K562 (cell line): ENCODE measurements around the gene GPR171. TPM values are rescaled to one million over a fixed set of nuclear protein-coding genes. Genes with fewer than 3 reads are reported as not detected.
A peak's percentile ranks its signal among the peaks of the same experiment; 100 is the strongest.

Source experiments
- ATF1 ChIP-seq, 2 experiments: fragments of 450-650 bp in 1 of 2; IDR thresholded peaks; 2 replicates each; pipeline ENCODE4 v1.6.1; 2016; ENCODE audit warnings: missing compliant biosample characterization in 1 of 2, missing genetic modification characterization in 1 of 2
- CHAMP1 ChIP-seq: fragments of 450-650 bp; IDR thresholded peaks from 2 replicates; pipeline ENCODE4 v1.6.1; 2016; ENCODE audit warnings: mild to moderate bottlenecking
- DEAF1 ChIP-seq: fragments of 450-650 bp; formaldehyde crosslinking; IDR thresholded peaks from 2 replicates; pipeline ENCODE4 v1.4.0; 2020; ENCODE audit warnings: mild to moderate bottlenecking, moderate library complexity
- RAD21 ChIP-seq, 2 experiments: fragments of 250-450 bp in 1 of 2; fragments of 450-650 bp in 1 of 2; sonication (Bioruptor Pico) in 1 of 2; formaldehyde crosslinking in 1 of 2; IDR thresholded peaks in 1 of 2; conservative IDR thresholded peaks in 1 of 2; 2 replicates each; pipeline versions ENCODE4 v1.4.0 to v1.8.0; 2020 to 2022; ENCODE audit warnings: mild to moderate bottlenecking in 2 of 2, moderate library complexity in 1 of 2
- polyA plus RNA-seq, 8 experiments: library from polyadenylated mRNA; depleted of rRNA in 4 of 8; stranded (reverse) in 5 of 8; unstranded in 3 of 8; fragments of >200 nt; fragmentation: Nextera tagmentation in 2 of 8; fragmentation: Illumina TruSeq in 1 of 8; extraction: Ambion mirVana in 2 of 8; extraction: Trizol in 1 of 8; gene quantifications; 2 replicates each; pipeline versions ENCODE4 v1.2.1 to v1.2.3, GENCODE V29; 2011 to 2014; ENCODE audit warnings: inconsistent platforms in 1 of 8, missing spikeins in 1 of 8
- total RNA-seq, 7 experiments: library from RNA; depleted of rRNA in 6 of 7; stranded (reverse); fragments of >200 nt in 6 of 7; fragmentation: Illumina TruSeq in 2 of 7; extraction: Trizol in 2 of 7; gene quantifications; 2 replicates each; pipeline versions ENCODE4 v1.2.1 to v1.2.3, GENCODE V29; 2011 to 2021; ENCODE audit warnings: low replicate concordance in 1 of 7

GPR171 gene
- total and polyA plus RNA-seq, 9 of the 15 experiments (the other 6 are each of a cell fraction or from before 2014, with no cell fraction given) = not detected

- TF ChIP-seq CHAMP1 (no peak), RAD21 (CRISPR knock-in tag; conservative IDR thresholded peaks at IDR 0.05 in 1 of 2, IDR thresholded peaks at IDR 0.05 in 1 of 2) (peak; percentile 86 to 92), ATF1 (CRISPR knock-in tag; IDR thresholded peaks at IDR 0.05) (no peak), ATF1 (tag; IDR thresholded peaks at IDR 0.05) (0 out of 2 replicates have a peak, but pooled peaks have one; percentile 30), DEAF1 (CRISPR knock-in tag) (peak; percentile 70; the same call in 1 of the 2 replicates)
Measured at GRCh38 chr3:151227807-151228665, 25.0 kb upstream of the GPR171 start (continued).
